ENCODE measurements around the gene STK24.

STK24 gene

DNA sequence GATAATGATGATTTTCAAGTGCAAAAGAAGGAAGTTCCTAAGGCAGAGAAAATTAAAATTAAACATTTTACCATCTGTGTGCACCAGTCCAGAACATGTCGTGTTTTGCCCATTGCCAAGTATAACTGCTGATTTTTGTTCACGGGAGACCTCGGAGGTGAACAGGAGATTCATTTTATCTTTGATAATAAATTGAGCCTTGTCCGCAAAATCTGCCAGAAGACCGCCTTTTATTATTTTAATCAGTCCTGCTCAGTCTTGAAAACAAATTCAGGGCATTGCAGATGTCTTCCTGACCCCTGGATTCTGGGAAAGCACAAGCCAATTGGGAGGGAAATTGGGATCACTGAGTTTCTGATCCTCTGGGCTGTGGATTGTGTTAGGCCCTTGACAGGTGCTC is 165.9 kb downstream of the STK24 start:
- no peak overlapping the region for H4K91ac ChIP-seq (ENCODE audit: low read depth, low read length)
- H3K4me2 ChIP-seq (ENCODE audit: low read length) = no peak overlapping the region
- H3K4me3 ChIP-seq (ENCODE audit: low read depth, low read length) = no peak overlapping the region
- no peaks in the 10 kb centered on the region for H3K79me2 ChIP-seq (ENCODE audit: control insufficient read depth, insufficient read depth, low read length, poor library complexity)
- no peak overlapping the region for H3K27ac ChIP-seq (ENCODE audit: low read depth, low read length)
- WGBS (ENCODE audit: extremely low coverage, insufficient coverage, insufficient read length) = no CpG with 5 or more reads among the region's 5 CpGs
- no peaks in the 10 kb centered on the region for H3K27me3 ChIP-seq (ENCODE audit: insufficient read depth, low read length)
- H3K9me3 ChIP-seq (ENCODE audit: insufficient read depth, low read depth, low read length) = no peaks in the 10 kb centered on the region
- H3K79me1 ChIP-seq (ENCODE audit: low read length) = no peaks in the 10 kb centered on the region
- H3K23ac ChIP-seq (ENCODE audit: low read length) = no peak overlapping the region
- H3K14ac ChIP-seq (ENCODE audit: low read length) = no peak overlapping the region
- no peak overlapping the region for H3K18ac ChIP-seq (ENCODE audit: low read length)
- no peak for DNase-seq
- no peak overlapping the region for H4K8ac ChIP-seq (ENCODE audit: low read depth, low read length)
- H4K12ac ChIP-seq (ENCODE audit: low read depth, low read length) = no peak overlapping the region
- no peak overlapping the region for H2BK120ac ChIP-seq (ENCODE audit: insufficient read depth, low read length, poor library complexity)
- no peak overlapping the region for H3K4ac ChIP-seq (ENCODE audit: low read depth, low read length)
- no peak overlapping the region for H2AFZ ChIP-seq (ENCODE audit: insufficient read depth, low read length, poor library complexity)
- peaks cover 5 to 27% of the 10 kb centered on the region in 2 experiments for H3K36me3 ChIP-seq (ENCODE audit: control insufficient read depth in 1 of 2, insufficient read depth in 2 of 2, low read length in 2 of 2)
- no peak overlapping the region for H3K9ac ChIP-seq (ENCODE audit: low read length)
- H3K4me1 ChIP-seq (ENCODE audit: control insufficient read depth in 1 of 2, insufficient read depth in 2 of 2, low read length in 2 of 2) = no peaks in the 10 kb centered on the region
- H2AK5ac ChIP-seq (ENCODE audit: low read length) = no peak overlapping the region
- H2BK12ac ChIP-seq (ENCODE audit: low read length) = no peak overlapping the region
- no peak overlapping the region for H2BK5ac ChIP-seq (ENCODE audit: low read depth, low read length, poor library complexity)

- Histone ChIP-seq H3K4me1 (ENCODE audit: control insufficient read depth in 1 of 2, insufficient read depth in 2 of 2, low read length in 2 of 2) (no peaks in the 10 kb centered on the region), H3K27me3 (ENCODE audit: insufficient read depth, low read length) (no peaks in the 10 kb centered on the region), H3K4me3 (ENCODE audit: low read depth, low read length) (no peak overlapping the region), H3K4ac (ENCODE audit: low read depth, low read length) (no peak overlapping the region), H2BK12ac (ENCODE audit: low read length) (no peak overlapping the region), H4K8ac (ENCODE audit: low read depth, low read length) (no peak overlapping the region), H3K4me2 (ENCODE audit: low read length) (no peak overlapping the region), H3K9me3 (ENCODE audit: insufficient read depth, low read depth, low read length) (no peaks in the 10 kb centered on the region), H3K14ac (ENCODE audit: low read length) (no peak overlapping the region), H3K9ac (ENCODE audit: low read length) (no peak overlapping the region), H3K79me2 (ENCODE audit: control insufficient read depth, insufficient read depth, low read length, poor library complexity) (no peaks in the 10 kb centered on the region), H3K23ac (ENCODE audit: low read length) (no peak overlapping the region), H4K91ac (ENCODE audit: low read depth, low read length) (no peak overlapping the region), H2AFZ (ENCODE audit: insufficient read depth, low read length, poor library complexity) (no peak overlapping the region), H2AK5ac (ENCODE audit: low read length) (no peak overlapping the region), H2BK120ac (ENCODE audit: insufficient read depth, low read length, poor library complexity) (no peak overlapping the region), H3K27ac (ENCODE audit: low read depth, low read length) (no peak overlapping the region), H3K18ac (ENCODE audit: low read length) (no peak overlapping the region), H3K36me3 (ENCODE audit: control insufficient read depth in 1 of 2, insufficient read depth in 2 of 2, low read length in 2 of 2) (peaks cover 3 to 24% of the 10 kb centered on the region in 2 experiments), H3K79me1 (ENCODE audit: low read length) (no peaks in the 10 kb centered on the region), H2BK5ac (ENCODE audit: low read depth, low read length, poor library complexity) (no peak overlapping the region), H4K12ac (ENCODE audit: low read depth, low read length) (no peak overlapping the region)
- WGBS (ENCODE audit: extremely low coverage, insufficient coverage, insufficient read length) = no CpG with 5 or more reads among the region's 11 CpGs
- peak in 1 of 2 donors; percentile 73 for DNase-seq
Observed at GRCh38 chr13:98410612-98411011, 166.3 kb downstream of the STK24 start.

DNA sequence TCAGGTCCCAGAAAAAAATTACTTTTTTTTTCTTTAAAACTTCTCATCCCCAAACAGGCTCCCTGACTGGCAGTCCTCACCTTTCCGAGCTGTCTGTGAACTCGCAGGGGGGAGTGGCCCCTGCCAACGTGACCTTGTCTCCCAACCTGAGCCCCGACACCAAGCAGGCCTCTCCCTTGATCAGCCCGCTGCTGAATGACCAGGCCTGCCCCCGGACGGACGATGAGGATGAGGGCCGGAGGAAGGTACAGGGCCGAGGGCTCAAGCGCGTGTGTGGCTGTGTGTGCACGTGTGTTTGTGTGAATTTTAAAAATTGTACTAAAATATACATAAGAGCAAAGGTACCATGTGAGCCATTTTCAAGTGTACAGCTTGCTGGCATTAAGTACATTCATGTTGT is 167.6 kb downstream of the STK24 start:
- no CpG with 5 or more reads among the region's 13 CpGs for WGBS (ENCODE audit: extremely low coverage, insufficient coverage, insufficient read length)
- Histone ChIP-seq H2BK12ac (ENCODE audit: low read length) (no peak overlapping the region), H4K91ac (ENCODE audit: low read depth, low read length) (no peak overlapping the region), H2AFZ (ENCODE audit: insufficient read depth, low read length, poor library complexity) (no peak overlapping the region), H3K36me3 (ENCODE audit: control insufficient read depth in 1 of 2, insufficient read depth in 2 of 2, low read length in 2 of 2) (peaks cover 3 to 14% of the 10 kb centered on the region in 2 experiments), H4K12ac (ENCODE audit: low read depth, low read length) (no peak overlapping the region), H3K23ac (ENCODE audit: low read length) (no peak overlapping the region), H3K27me3 (ENCODE audit: insufficient read depth, low read length) (no peaks in the 10 kb centered on the region), H3K4me1 (ENCODE audit: control insufficient read depth in 1 of 2, insufficient read depth in 2 of 2, low read length in 2 of 2) (no peaks in the 10 kb centered on the region), H3K79me2 (ENCODE audit: control insufficient read depth, insufficient read depth, low read length, poor library complexity) (no peaks in the 10 kb centered on the region), H3K27ac (ENCODE audit: low read depth, low read length) (no peak overlapping the region), H3K14ac (ENCODE audit: low read length) (no peak overlapping the region), H3K18ac (ENCODE audit: low read length) (no peak overlapping the region), H3K4ac (ENCODE audit: low read depth, low read length) (no peak overlapping the region), H3K4me3 (ENCODE audit: low read depth, low read length) (no peak overlapping the region), H3K9me3 (ENCODE audit: insufficient read depth, low read depth, low read length) (no peaks in the 10 kb centered on the region), H3K79me1 (ENCODE audit: low read length) (no peaks in the 10 kb centered on the region), H4K8ac (ENCODE audit: low read depth, low read length) (no peak overlapping the region), H2AK5ac (ENCODE audit: low read length) (no peak overlapping the region), H3K4me2 (ENCODE audit: low read length) (no peak overlapping the region), H2BK120ac (ENCODE audit: insufficient read depth, low read length, poor library complexity) (no peak overlapping the region), H2BK5ac (ENCODE audit: low read depth, low read length, poor library complexity) (no peak overlapping the region), H3K9ac (ENCODE audit: low read length) (no peak overlapping the region)
- no peak for DNase-seq

DNA sequence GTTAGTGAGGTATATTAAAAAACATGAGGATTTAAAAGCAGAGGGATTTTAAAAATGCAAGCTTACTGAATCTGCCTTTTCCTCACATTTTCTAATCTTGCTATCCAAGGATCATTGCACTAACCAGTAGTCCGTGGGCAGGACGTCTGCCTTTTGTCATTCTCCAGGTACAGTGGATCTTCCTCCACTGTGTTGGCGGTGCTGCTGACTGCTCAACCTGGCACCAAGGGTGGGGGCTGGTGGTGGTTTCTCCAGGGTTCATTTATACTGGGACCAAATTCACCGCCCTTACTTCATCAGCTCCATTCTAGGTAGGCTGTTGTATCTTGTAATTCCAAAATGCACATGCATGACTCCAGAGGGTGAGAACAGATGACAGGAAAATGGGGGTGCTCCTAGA is 169.3 kb downstream of the STK24 start:
- Histone ChIP-seq H3K4me3 (ENCODE audit: low read depth, low read length) (no peak overlapping the region), H3K79me1 (ENCODE audit: low read length) (no peaks in the 10 kb centered on the region), H3K23ac (ENCODE audit: low read length) (no peak overlapping the region), H3K18ac (ENCODE audit: low read length) (no peak overlapping the region), H2AFZ (ENCODE audit: insufficient read depth, low read length, poor library complexity) (no peak overlapping the region), H4K91ac (ENCODE audit: low read depth, low read length) (no peak overlapping the region), H3K9ac (ENCODE audit: low read length) (no peak overlapping the region), H3K36me3 (ENCODE audit: control insufficient read depth in 1 of 2, insufficient read depth in 2 of 2, low read length in 2 of 2) (peaks cover 3 to 17% of the 10 kb centered on the region in 2 experiments), H3K14ac (ENCODE audit: low read length) (no peak overlapping the region), H3K4me1 (ENCODE audit: control insufficient read depth in 1 of 2, insufficient read depth in 2 of 2, low read length in 2 of 2) (no peaks in the 10 kb centered on the region), H3K27ac (ENCODE audit: low read depth, low read length) (no peak overlapping the region), H2BK120ac (ENCODE audit: insufficient read depth, low read length, poor library complexity) (no peak overlapping the region), H4K12ac (ENCODE audit: low read depth, low read length) (no peak overlapping the region), H3K79me2 (ENCODE audit: control insufficient read depth, insufficient read depth, low read length, poor library complexity) (no peaks in the 10 kb centered on the region), H3K4ac (ENCODE audit: low read depth, low read length) (no peak overlapping the region), H3K27me3 (ENCODE audit: insufficient read depth, low read length) (no peaks in the 10 kb centered on the region), H3K9me3 (ENCODE audit: insufficient read depth, low read depth, low read length) (no peaks in the 10 kb centered on the region), H2BK5ac (ENCODE audit: low read depth, low read length, poor library complexity) (no peak overlapping the region), H2BK12ac (ENCODE audit: low read length) (no peak overlapping the region), H3K4me2 (ENCODE audit: low read length) (no peak overlapping the region), H2AK5ac (ENCODE audit: low read length) (no peak overlapping the region), H4K8ac (ENCODE audit: low read depth, low read length) (no peak overlapping the region)
- WGBS (ENCODE audit: extremely low coverage, insufficient coverage, insufficient read length) = no CpG with 5 or more reads among the region's 4 CpGs
- DNase-seq = no peak
